Kidney (tissue), 14 donors: ENCODE measurements around the gene RNF125. TPM values are rescaled to one million over a fixed set of nuclear protein-coding genes. Genes with fewer than 3 reads are reported as not detected.

Source experiments
- DNase-seq, 5 donors: peaks; one replicate each; pipeline ENCODE4 v3.0.0-alpha.2; 2013 to 2020
- FAIRE-seq: peaks from 2 replicates; lab custom pipeline; 2012; peaks lifted over from hg19 to GRCh38; lab: Jason Lieb, UNC
- H3K27ac ChIP-seq, 2 donors: one replicate each; pipeline ENCODE4 v1.7.0; 2013; ENCODE audit warnings: low read depth in 2 of 2, low read length in 2 of 2, inconsistent platforms in 1 of 2
- H3K27me3 ChIP-seq: one replicate; pipeline ENCODE4 v1.7.1; 2013; ENCODE audit warnings: low read length, inconsistent platforms; ENCODE audit not compliant: control insufficient read depth, insufficient read depth
- H3K36me3 ChIP-seq, 3 donors: one replicate each; pipeline versions ENCODE4 v1.7.0 to v1.7.1; 2013; ENCODE audit warnings: low read length in 3 of 3, control low read depth in 1 of 3, inconsistent platforms in 1 of 3; ENCODE audit not compliant: insufficient read depth in 3 of 3, control insufficient read depth in 2 of 3
- H3K4me1 ChIP-seq, 3 donors: one replicate each; pipeline versions ENCODE4 v1.7.0 to v1.7.1; 2013; ENCODE audit warnings: low read length in 3 of 3, inconsistent platforms in 1 of 3, low read depth in 1 of 3; ENCODE audit not compliant: control insufficient read depth in 2 of 3, insufficient read depth in 2 of 3
- H3K4me3 ChIP-seq, 3 donors: one replicate each; pipeline versions ENCODE4 v1.7.0 to v1.8.1; 2013; ENCODE audit warnings: low read length in 3 of 3, control low read depth in 1 of 3, inconsistent platforms in 1 of 3
- H3K9ac ChIP-seq, 3 donors: one replicate each; pipeline versions ENCODE4 v1.7.0 to v1.7.1; 2013; ENCODE audit warnings: low read length in 3 of 3, control low read depth in 1 of 3, inconsistent platforms in 1 of 3
- H3K9me3 ChIP-seq, 3 donors: one replicate each; pipeline versions ENCODE4 v1.7.0 to v1.7.1; 2013; ENCODE audit warnings: low read length in 3 of 3, control low read depth in 1 of 3, inconsistent platforms in 1 of 3; ENCODE audit not compliant: control insufficient read depth in 2 of 3, insufficient read depth in 1 of 3
- intact Hi-C: fragments of 100-400 bp; cut with DNase I; formaldehyde crosslinking; loops from one replicate; pipeline ENCODE4 v1.11.1; 2022
- polyA plus RNA-seq: library from polyadenylated mRNA; stranded (reverse); fragments of 350-450 nt; fragmentation: Illumina TruSeq; extraction: RNeasy Lipid Tissue Mini Kit (QIAGEN cat#74804); gene quantifications from one replicate; pipeline ENCODE4 v1.2.3, GENCODE V29; 2014; ENCODE audit warnings: low read depth, low replicate concordance; ENCODE audit not compliant: insufficient read depth
- total RNA-seq: library from RNA; stranded (reverse); fragmentation: NEBNext Ultra II Directional; extraction: Animal tissue kit (Norgen Biotek cat#: 25700); gene quantifications from one replicate; pipeline ENCODE4 v1.2.1, GENCODE V29; 2021
- TF ChIP-seq, protein P1 (sequence below): IDR thresholded peaks from 3 replicates; pipeline ENCODE4 v1.5.1; 2012; ENCODE audit warnings: mild to moderate bottlenecking, moderate library complexity, borderline replicate concordance; ENCODE audit not compliant: insufficient read depth; ENCODE audit errors: extremely low read depth
- donor health status: control.
- donor health status: control.
- donor health status: control.
- donor health status: control.
- donor health status: control.
- donor health status: DM: yes; HTN: yes; CAD: no.
- donor health status: Normal renal cell carcinoma (clear cell type).

RNF125 gene
- total and polyA plus RNA-seq, 2 donors from 2014 or later, result 0.62 to 6.0 TPM

DNA sequence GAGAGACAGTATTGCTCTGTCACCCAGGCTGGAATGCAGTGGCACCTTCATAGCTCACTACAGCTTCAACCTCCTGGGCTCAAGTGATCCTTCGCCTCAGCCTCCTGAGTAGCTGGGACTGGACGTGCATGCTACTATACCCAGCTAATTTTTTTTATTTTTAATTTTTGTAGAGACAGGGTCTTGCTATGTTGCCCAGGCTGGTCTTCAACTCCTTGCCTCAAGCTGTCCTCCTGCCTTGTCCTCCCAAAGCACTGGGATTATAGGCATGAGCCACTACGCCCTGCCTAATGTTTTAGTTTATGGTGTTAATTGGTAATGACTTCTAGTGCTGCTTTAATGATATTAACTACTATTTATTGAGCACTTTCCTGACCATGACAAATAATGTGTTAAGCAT lies 91.4 kb downstream of the RNF125 start:
- TF ChIP-seq, protein P1, sequence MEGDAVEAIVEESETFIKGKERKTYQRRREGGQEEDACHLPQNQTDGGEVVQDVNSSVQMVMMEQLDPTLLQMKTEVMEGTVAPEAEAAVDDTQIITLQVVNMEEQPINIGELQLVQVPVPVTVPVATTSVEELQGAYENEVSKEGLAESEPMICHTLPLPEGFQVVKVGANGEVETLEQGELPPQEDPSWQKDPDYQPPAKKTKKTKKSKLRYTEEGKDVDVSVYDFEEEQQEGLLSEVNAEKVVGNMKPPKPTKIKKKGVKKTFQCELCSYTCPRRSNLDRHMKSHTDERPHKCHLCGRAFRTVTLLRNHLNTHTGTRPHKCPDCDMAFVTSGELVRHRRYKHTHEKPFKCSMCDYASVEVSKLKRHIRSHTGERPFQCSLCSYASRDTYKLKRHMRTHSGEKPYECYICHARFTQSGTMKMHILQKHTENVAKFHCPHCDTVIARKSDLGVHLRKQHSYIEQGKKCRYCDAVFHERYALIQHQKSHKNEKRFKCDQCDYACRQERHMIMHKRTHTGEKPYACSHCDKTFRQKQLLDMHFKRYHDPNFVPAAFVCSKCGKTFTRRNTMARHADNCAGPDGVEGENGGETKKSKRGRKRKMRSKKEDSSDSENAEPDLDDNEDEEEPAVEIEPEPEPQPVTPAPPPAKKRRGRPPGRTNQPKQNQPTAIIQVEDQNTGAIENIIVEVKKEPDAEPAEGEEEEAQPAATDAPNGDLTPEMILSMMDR, result no peak
- intact Hi-C loops, result no loop called here
- Histone ChIP-seq H3K9ac (no peak overlapping the region), H3K9me3 (no peaks in the 10 kb centered on the region), H3K4me3 (no peak overlapping the region), H3K36me3 (no peaks in the 10 kb centered on the region), H3K27me3 (no peaks in the 10 kb centered on the region), H3K4me1 (peaks cover 0 to 5% (median 2%) of the 10 kb centered on the region in 3 donors), H3K27ac (no peak overlapping the region)
- DNase-seq, result no peak
- no peak for FAIRE-seq

DNA sequence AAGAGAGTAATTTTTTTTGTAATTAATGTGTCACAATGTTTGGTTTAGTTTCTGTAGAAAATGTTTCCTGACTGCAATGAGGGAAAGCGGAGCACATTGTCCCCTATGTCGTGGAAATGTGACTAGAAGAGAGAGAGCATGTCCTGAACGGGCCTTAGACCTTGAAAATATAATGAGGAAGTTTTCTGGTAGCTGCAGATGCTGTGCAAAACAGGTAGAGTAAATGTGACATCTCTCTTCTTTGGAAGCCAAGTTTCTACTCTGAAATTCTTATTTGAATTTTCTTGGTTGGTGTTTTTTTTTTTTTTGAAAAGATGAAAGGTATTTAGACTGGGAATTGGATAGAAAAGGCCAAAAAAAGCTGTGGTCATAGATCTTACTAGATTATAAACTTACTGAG lies 93.1 kb downstream of the RNF125 start:
- no peaks in the 10 kb centered on the region for H3K9me3 ChIP-seq
- no peak overlapping the region for H3K9ac ChIP-seq
- TF ChIP-seq, protein P1, result no peak
- H3K27ac ChIP-seq, result no peak overlapping the region
- intact Hi-C loops, result no loop called here
- H3K36me3 ChIP-seq, result peaks cover 0 to 2% (median 0%) of the 10 kb centered on the region in 3 donors
- H3K4me3 ChIP-seq, result no peak overlapping the region
- FAIRE-seq (no peak), DNase-seq (no peak)
- peaks cover 0 to 5% (median 2%) of the 10 kb centered on the region in 3 donors for H3K4me1 ChIP-seq
- no peaks in the 10 kb centered on the region for H3K27me3 ChIP-seq

DNA sequence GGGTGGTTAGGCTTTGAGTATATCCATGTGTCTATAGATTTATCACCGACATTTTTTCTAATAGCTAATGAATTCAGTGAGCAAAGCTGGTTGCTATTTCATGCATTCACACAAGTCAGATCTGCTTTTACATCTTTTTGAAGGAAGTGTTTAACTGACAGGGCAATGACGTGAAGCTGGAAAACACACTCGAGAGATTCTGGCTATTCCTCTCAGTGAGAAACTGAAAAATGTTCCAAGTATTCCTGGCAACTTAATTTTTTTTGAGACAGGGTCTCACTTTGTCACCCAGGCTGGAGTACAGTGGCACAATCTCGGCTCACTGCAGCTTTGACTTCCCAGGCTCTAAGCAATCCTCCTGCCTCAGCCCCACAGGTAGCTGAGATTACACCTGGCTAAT lies 94.2 kb downstream of the RNF125 start:
- H3K27me3 ChIP-seq, result no peaks in the 10 kb centered on the region
- DNase-seq, result no peak
- intact Hi-C loops, result no loop called here
- TF ChIP-seq, protein P1, result no peak
- peaks cover 0 to 5% (median 2%) of the 10 kb centered on the region in 3 donors for H3K4me1 ChIP-seq
- FAIRE-seq, result no peak
- no peak overlapping the region for H3K4me3 ChIP-seq
- H3K36me3 ChIP-seq, result peaks cover 0 to 4% (median 2%) of the 10 kb centered on the region in 3 donors
- no peak overlapping the region for H3K27ac ChIP-seq
- no peaks in the 10 kb centered on the region for H3K9me3 ChIP-seq
- H3K9ac ChIP-seq, result no peak overlapping the region
